Mucosa of gallbladder (tissue), 1 donor: ENCODE results near the gene PDHA1. TPM values are rescaled to one million over a fixed set of nuclear protein-coding genes. Genes with fewer than 3 reads are reported as not detected.

Source experiments
- DNase-seq: peaks from one replicate; pipeline ENCODE4 v3.0.0-alpha.2; 2020; ENCODE audit warnings: low spot score
- total RNA-seq: library from RNA; stranded (reverse); gene quantifications from one replicate; pipeline ENCODE4 v1.2.1, GENCODE V29; 2021
- donor health status: DM: no; HTN: no; CAD: no.

The PDHA1 gene
- total RNA-seq, 1 donor from 2014 or later = 164 TPM

DNA sequence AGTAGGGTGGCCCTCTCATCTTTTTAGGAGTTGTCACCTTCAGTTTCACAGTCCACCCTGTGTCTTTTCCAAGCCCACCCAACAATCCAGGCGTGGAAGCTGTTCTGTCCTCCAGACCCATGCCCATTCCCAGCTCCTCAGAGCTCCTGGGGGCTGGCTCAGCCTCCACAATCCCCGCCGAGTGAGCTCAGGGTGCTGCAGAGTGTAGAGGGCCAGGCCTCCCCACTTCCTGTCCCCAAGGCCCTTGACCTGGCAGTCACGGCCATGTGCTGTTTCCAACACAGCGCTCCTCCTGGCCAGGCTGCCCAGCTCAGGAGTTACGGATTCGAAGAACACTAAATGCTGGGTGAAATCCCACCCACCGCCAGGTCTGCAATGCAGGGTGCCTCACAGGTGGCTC is 31.8 kb downstream of the PDHA1 start:
- DNase-seq = no peak

GRCh38 chrX:19377799-19378198 is 34.1 kb downstream of the PDHA1 start:
- DNase-seq = no peak

DNA sequence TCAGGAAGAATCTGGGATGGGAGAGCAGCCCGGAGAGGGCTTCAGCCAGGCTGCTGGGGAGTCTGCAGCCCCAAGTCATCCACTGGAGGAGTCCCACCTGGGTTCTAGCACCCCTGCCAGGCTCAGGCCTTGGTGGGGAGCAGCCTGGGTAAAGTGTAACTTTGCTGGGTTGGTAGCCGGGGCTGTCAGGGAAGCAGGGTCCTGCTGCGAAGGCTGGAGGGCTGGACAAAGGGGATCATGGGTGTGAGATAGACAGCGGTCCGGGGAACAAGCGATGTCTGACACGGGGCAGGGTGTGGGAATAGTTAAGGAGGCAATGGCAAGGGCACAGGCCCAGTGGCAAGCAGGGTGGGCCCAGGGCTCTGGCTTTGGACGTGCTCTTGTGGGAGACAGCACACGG is 37.6 kb downstream of the PDHA1 start:
- no peak for DNase-seq

DNA sequence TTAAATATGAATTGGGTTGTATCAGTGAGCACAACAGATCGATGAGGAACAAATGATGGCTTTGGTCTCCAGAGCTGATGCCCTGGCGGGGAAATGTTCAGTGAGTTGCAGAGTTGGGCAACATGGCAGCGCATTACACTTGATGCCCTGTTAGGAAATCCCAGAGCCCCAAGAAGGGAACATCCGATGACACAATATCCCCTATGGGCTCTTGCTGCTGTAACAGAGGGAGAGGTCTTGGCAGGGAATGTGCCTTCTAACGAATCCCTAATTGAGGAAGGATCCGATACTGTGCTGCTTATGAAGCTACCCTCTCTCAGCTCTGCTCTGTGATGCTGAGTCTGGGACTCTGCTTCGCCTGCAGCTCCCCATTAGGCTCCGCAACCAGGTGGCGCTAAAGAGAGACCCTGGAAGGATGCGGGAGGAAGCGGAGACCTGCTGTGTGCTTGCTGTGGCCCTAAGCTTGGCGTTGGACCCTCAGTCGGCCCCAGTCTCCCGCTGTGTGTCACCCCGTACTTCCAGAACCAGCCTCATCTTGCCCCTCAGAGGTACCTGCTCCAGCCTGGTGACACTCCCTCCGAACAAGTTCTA is 38.9 kb downstream of the PDHA1 start:
- DNase-seq = peak; percentile 21

DNA sequence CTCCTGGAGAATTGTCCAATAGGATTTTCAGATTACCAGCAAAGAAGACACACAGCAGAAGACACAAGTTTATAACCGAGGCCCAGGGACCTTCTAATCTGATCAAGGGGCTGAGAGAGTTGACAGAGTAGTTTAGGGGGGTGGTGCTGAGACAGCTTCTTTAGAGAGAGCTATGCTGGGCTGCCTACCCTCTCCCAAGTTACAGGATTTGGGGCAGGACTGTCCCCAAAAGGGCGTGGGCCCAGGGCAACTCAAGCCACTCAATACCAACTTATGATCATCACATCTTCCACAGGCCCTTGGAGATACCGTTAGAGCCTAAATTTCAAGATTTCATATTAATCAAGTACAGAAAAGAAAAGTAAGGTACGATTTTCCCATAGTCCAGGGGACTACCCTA is 43.0 kb downstream of the PDHA1 start:
- DNase-seq = no peak

- DNase-seq = no peak
Observed at GRCh38 chrX:19388064-19388679, 44.4 kb downstream of the PDHA1 start.

DNA sequence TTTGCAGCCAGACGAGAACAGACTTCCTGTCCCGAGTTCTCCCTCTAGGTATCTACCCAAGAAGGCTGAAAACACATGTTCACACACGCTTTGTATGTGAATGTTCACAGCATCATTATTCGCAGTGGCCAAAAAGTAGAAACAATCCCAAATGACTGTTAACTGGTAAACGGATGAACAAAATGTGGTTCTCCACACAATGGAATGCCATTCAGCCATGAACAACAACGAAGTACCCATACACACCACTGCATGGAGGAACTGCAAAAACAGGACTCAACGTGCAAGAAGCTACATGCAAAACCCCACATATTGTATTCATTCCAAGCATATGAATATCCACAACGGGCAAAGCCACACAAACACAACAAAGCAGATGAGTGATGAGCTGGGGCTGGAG is 45.0 kb downstream of the PDHA1 start:
- no peak for DNase-seq

- no peak for DNase-seq
Observed at GRCh38 chrX:19389227-19389845, 45.6 kb downstream of the PDHA1 start.

DNA sequence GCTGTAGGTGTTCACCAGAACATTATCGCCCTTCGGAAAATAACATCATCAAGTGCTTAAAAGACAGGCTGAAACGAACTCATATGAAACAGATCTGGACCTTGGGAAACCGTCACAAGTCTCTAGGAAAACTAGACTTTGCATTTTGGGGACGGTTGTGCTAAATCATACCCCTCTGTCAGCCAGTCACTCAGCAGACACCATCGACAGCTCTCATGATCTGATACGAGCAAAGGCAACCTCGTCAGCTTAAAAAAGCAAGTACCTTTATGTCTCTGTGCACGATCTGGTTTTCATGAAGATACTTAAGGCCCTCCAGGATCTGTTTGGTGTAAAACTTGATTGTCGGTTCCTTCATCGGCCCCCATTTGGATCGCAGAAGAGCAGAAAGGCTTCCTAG is 48.4 kb downstream of the PDHA1 start:
- DNase-seq = no peak

DNA sequence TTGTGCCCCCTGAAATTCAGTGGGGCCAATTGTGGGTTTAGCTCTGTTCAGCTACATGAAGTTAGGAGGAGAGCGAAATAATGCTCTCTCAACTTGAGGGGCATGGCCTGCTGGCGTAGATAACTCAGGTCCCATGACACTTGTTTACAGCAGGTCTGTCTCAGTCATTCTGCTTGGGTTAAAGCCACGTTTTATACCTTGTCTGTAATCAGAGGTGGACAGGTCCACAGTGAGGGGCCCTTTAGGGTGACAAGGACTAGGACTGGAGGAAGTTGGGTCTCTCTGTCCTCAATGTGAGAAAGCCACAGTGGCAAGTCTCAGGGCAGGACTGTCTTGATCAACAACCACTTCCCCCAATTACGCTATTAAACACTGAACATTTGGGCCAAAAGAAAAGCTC is 49.0 kb downstream of the PDHA1 start:
- DNase-seq = no peak

DNA sequence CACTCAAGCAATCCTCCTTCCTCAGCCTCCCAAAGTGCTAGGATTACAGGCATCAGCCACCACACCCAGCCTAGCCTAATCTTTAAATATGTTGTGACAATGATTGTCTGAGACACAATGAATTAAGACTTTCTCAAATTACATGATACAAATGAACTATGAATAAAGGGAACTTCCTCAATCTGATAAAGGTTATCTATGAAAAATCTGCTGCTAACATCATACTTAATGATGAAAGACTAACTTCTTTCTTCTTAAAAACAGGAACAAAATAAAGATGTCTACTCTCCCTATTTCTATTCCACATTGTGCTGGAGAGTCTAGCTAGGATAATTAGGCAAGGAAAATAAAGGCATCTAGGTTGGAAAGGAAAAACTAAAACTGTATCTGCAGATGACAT is 60.0 kb downstream of the PDHA1 start:
- no peak for DNase-seq

GRCh38 chrX:19410259-19410658 is 66.5 kb downstream of the PDHA1 start:
- no peak for DNase-seq

Other genes with a start within 250 kb of the PDHA1 start
- 12.5 TPM for gene ADGRG2, start 221.5 kb upstream of the PDHA1 start, total RNA-seq
- 0.12 TPM for gene MAP3K15, start 171.6 kb downstream of the PDHA1 start, total RNA-seq